Measurements from ENCODE around the gene ZNF576. TPM values are rescaled to one million over a fixed set of nuclear protein-coding genes. Genes with fewer than 3 reads are reported as not detected.

The ZNF576 gene
- polyA plus RNA-seq, 1 experiment, result 9.3 TPM

DNA sequence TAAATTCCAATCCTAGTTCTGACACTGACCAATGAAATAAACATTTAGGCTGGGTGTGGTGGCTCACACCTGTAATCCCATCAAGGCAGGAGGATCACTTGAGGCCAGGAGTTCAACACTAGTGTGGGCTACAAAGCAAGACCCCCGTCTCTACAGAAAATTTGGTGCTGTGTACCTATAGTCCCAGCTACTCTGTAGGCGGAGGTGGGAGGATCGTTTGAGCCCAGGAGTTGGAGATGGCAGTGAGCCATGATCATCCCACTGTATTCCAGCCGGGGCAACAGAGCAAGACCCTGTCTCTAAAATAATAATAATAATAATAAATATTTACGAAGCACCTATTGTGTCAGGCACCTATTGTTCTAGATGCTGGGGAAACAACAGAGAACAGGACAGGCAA lies 7.1 kb upstream of the ZNF576 start:
- POLR2A ChIA-PET, result no interaction called here

DNA sequence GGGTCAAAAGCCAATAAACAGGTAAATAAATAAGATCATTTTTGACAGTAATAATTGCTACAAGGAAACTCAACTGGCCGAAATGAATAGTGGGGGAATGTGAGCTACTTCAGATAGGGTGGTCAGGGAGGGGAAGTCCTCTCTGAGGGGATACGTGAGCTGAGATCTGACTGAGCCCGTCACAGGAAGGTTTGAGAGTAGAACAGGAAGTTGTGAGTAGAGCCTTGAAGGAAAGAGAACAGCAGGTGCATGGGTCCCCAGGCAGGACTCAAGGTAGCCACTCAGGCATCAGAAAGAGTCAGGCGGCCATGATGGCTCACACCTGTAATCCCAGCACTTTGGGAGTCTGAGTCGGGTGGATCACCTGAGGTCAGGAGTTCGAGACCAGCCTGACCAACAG lies 6.7 kb upstream of the ZNF576 start:
- no peaks in the 10 kb centered on the region; the same call in 1 of the 2 replicates for H3K9me3 ChIP-seq (ENCODE audit: control insufficient read depth, insufficient read depth, low read length)
- H3K4me3 ChIP-seq (ENCODE audit: low read depth, low read length), result no peak overlapping the region
- no peak for TF ChIP-seq CTCF (IDR thresholded peaks at IDR 0.05; ENCODE audit: low read depth, low read length)
- no peak overlapping the region for H3K27ac ChIP-seq (ENCODE audit: low read depth, low read length)
- no peak for DNase-seq (ENCODE audit: low read depth, low spot score)
- no peaks in the 10 kb centered on the region for H3K27me3 ChIP-seq (ENCODE audit: control insufficient read depth, insufficient read depth, low read length)
- ChIA-PET CTCF (no interaction called here), POLR2A (no interaction called here)

More for the DNA sequence above, 7.1 kb upstream of the ZNF576 start:
- Histone ChIP-seq H3K27me3 (ENCODE audit: control insufficient read depth, insufficient read depth, low read length) (no peaks in the 10 kb centered on the region), H3K9me3 (ENCODE audit: control insufficient read depth, insufficient read depth, low read length) (no peaks in the 10 kb centered on the region; the same call in 1 of the 2 replicates), H3K4me3 (ENCODE audit: low read depth, low read length) (no peak overlapping the region), H3K27ac (ENCODE audit: low read depth, low read length) (no peak overlapping the region)
- no peak for TF ChIP-seq CTCF (IDR thresholded peaks at IDR 0.05; ENCODE audit: low read depth, low read length)
- CTCF ChIA-PET, result interaction anchor here (0.6 to 1.3 kb wide), 2 partner anchors 54 to 69 kb away, joined by 3 to 4 read pairs; no protein-coding TSS in a partner anchor
- DNase-seq (ENCODE audit: low read depth, low spot score), result no peak

GRCh38 chr19:43591904-43592772 lies 4.3 kb upstream of the ZNF576 start:
- no peaks in the 10 kb centered on the region for H3K27me3 ChIP-seq (ENCODE audit: control insufficient read depth, insufficient read depth, low read length)
- TF ChIP-seq CTCF (IDR thresholded peaks at IDR 0.05; ENCODE audit: low read depth, low read length), result no peak
- H3K4me3 ChIP-seq (ENCODE audit: low read depth, low read length), result no peak overlapping the region
- CTCF ChIA-PET, result no interaction called here
- no peak overlapping the region for H3K27ac ChIP-seq (ENCODE audit: low read depth, low read length)
- POLR2A ChIA-PET, result no interaction called here
- no peak for DNase-seq (ENCODE audit: low read depth, low spot score)
- peaks cover 5% of the 10 kb centered on the region; the same call in 1 of the 2 replicates for H3K9me3 ChIP-seq (ENCODE audit: control insufficient read depth, insufficient read depth, low read length)

DNA sequence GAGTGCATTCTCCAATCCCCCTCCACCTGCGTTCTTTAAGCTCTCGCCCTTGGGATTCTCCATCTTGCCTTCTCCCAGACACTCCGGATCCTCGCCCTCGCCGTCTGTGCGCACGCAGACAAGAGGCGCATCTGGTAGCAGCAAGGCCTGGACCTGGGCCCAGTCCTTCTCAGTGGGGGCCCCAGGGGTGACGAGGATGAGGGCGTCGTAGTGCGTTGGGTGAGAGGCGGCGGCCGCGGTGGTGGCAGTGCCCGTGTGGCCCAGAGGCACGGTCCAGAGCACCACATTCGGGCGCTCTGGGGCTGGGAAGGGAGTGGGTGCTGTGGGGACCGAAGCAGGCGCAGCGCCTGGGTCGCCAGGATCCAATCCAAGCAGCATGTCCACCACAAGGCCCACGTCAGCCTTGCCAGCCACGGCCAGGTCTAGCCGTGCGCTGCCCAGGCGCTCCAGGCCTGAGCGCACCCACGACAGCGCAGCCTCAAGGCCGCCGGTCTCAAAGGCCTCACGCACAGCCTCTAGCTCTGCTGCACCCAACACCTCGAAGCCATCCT lies 3.5 kb upstream of the ZNF576 start:
- ChIA-PET POLR2A (no interaction called here), CTCF (interaction anchor here (2.5 to 4.2 kb wide), 2 partner anchors 36 to 146 kb away, joined by 19 to 42 read pairs; no protein-coding TSS in a partner anchor)
- no peak for DNase-seq (ENCODE audit: low read depth, low spot score)
- Histone ChIP-seq H3K27me3 (ENCODE audit: control insufficient read depth, insufficient read depth, low read length) (no peaks in the 10 kb centered on the region), H3K27ac (ENCODE audit: low read depth, low read length) (no peak overlapping the region), H3K9me3 (ENCODE audit: control insufficient read depth, insufficient read depth, low read length) (peaks cover 5% of the 10 kb centered on the region; the same call in 1 of the 2 replicates), H3K4me3 (ENCODE audit: low read depth, low read length) (no peak overlapping the region)
- no peak for TF ChIP-seq CTCF (IDR thresholded peaks at IDR 0.05; ENCODE audit: low read depth, low read length)
